Chondrocyte (in vitro differentiated cells): ENCODE results near the gene SNX8. TPM values are rescaled to one million over a fixed set of nuclear protein-coding genes. Genes with fewer than 3 reads are reported as not detected.

Experiments
- DNase-seq: peaks from one replicate; pipeline ENCODE4 v3.0.0; 2021; ENCODE audit warnings: mixed read lengths, low spot score
- H3K27ac Mint-ChIP-seq: one replicate; pipeline ENCODE4 v1.8.0; 2021; ENCODE audit warnings: mild to moderate bottlenecking, moderate library complexity, mixed read lengths; ENCODE audit not compliant: unreplicated experiment
- H3K27me3 Mint-ChIP-seq: 2 replicates; pipeline ENCODE4 v1.8.0; 2021; ENCODE audit warnings: low read depth, mixed read lengths
- H3K36me3 Mint-ChIP-seq: 2 replicates; pipeline ENCODE4 v1.8.0; 2021; ENCODE audit warnings: low read depth, mixed read lengths
- H3K4me1 Mint-ChIP-seq: 2 replicates; pipeline ENCODE4 v1.8.0; 2021; ENCODE audit warnings: low read depth, mild to moderate bottlenecking, mixed read lengths
- H3K4me3 Mint-ChIP-seq: one replicate; pipeline ENCODE4 v1.8.0; 2021; ENCODE audit warnings: mild to moderate bottlenecking, moderate library complexity, mixed read lengths; ENCODE audit not compliant: unreplicated experiment
- H3K9me3 Mint-ChIP-seq: 2 replicates; pipeline ENCODE4 v1.8.0; 2021; ENCODE audit warnings: low read depth, mixed read lengths
- total RNA-seq: library from RNA; stranded (reverse); gene quantifications from 3 replicates; pipeline ENCODE4 v1.2.1, GENCODE V29; 2021
- TF ChIP-seq, protein P1 (sequence below): fragments of 200-600 bp; sonication (generic); IDR thresholded peaks from 2 replicates; pipeline ENCODE4 v1.5.0; 2021; ENCODE audit warnings: antibody characterized with exemption, mild to moderate bottlenecking, moderate library complexity

Gene SNX8
- total RNA-seq, 1 donor from 2014 or later: 45.4 TPM

DNA sequence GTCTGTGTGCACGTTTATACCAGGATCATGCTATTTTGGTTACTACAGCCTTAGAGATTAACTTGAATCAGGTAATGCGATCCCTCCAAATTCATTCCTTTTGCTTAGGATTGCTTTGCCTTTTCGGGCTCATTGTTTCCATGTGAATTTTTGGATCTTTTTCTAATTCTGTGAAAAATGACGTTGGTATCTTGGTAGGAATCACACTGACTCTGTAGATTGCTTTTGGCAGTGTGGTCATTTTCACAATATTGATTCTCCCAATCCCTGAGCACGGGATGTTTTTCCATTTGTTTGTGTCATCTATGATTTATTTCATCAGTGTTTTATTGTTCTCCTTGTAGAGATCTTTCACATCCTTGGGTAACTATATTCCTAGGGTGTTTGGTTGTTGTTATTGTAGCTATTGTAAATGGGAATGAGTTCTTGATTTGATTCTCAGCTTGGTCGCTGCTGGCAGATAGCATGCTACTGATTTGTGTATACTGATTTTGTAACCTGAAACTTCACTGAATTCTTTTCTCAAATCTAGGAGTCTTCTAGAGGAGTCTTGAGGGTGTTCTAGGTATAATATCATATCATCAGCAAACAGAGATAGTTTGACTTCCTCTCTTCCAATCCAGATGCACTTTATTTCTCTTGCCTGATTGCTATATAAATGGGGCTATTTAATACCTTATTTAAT, 18.2 kb downstream of the SNX8 start:
- Mint-ChIP-seq H3K4me1 (peaks cover 27% of the 10 kb centered on the region), H3K36me3 (no peaks in the 10 kb centered on the region), H3K27me3 (no peaks in the 10 kb centered on the region), H3K4me3 (no peak overlapping the region), H3K9me3 (no peaks in the 10 kb centered on the region), H3K27ac (no peak overlapping the region)
- no peak for DNase-seq
- TF ChIP-seq, protein P1, sequence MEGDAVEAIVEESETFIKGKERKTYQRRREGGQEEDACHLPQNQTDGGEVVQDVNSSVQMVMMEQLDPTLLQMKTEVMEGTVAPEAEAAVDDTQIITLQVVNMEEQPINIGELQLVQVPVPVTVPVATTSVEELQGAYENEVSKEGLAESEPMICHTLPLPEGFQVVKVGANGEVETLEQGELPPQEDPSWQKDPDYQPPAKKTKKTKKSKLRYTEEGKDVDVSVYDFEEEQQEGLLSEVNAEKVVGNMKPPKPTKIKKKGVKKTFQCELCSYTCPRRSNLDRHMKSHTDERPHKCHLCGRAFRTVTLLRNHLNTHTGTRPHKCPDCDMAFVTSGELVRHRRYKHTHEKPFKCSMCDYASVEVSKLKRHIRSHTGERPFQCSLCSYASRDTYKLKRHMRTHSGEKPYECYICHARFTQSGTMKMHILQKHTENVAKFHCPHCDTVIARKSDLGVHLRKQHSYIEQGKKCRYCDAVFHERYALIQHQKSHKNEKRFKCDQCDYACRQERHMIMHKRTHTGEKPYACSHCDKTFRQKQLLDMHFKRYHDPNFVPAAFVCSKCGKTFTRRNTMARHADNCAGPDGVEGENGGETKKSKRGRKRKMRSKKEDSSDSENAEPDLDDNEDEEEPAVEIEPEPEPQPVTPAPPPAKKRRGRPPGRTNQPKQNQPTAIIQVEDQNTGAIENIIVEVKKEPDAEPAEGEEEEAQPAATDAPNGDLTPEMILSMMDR: no peak

DNA sequence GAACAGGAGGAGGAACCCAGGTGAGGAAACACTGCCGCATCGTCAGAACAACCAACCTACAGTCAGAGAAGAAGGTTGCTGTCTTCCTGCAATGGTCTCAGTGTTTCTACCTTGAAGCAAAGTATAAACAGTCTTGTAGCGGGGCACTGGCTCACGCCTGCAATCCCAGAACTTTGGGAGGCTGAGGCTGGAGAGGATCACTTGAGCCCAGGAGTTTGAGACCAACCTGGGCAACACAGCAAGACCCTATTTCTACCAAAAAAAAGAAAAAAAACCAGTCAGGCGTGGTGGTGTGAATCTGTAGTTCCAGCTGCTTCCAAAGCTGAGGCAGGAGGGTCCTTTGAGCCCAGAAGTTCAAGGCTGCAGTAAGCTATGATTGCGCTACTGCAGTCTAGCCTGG, 23.4 kb downstream of the SNX8 start:
- no peaks in the 10 kb centered on the region for H3K9me3 Mint-ChIP-seq

DNA sequence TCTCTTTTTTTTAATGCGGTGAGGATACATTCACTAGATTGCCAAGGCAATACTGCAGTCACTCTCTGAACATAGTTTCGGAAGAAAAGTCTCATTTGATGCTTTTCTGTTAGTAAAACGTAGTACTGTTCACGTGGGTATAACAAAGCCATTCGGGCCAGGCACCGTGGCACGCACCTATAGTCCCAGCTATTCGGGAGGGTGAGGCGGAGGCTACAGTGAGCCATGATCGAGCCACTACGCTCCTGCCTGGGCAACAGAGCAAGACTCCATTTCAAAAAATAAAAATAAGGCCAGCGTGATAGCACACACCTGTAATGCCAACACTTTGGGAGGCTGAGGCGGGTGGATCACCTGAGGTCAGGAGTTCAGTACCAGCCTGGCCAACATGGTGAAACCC, 24.6 kb downstream of the SNX8 start:
- Mint-ChIP-seq H3K9me3 (no peaks in the 10 kb centered on the region), H3K4me1 (no peaks in the 10 kb centered on the region), H3K36me3 (peaks cover 1% of the 10 kb centered on the region), H3K27ac (no peak overlapping the region), H3K4me3 (no peak overlapping the region), H3K27me3 (no peaks in the 10 kb centered on the region)
- DNase-seq: peak; percentile 27
- TF ChIP-seq, protein P1: no peak

More for the DNA sequence above, 23.4 kb downstream of the SNX8 start:
- DNase-seq: no peak
- TF ChIP-seq, protein P1: no peak
- Mint-ChIP-seq H3K27ac (no peak overlapping the region), H3K4me3 (no peak overlapping the region), H3K27me3 (no peaks in the 10 kb centered on the region), H3K36me3 (peaks cover 1% of the 10 kb centered on the region), H3K4me1 (peaks cover under 1% of the 10 kb centered on the region)

DNA sequence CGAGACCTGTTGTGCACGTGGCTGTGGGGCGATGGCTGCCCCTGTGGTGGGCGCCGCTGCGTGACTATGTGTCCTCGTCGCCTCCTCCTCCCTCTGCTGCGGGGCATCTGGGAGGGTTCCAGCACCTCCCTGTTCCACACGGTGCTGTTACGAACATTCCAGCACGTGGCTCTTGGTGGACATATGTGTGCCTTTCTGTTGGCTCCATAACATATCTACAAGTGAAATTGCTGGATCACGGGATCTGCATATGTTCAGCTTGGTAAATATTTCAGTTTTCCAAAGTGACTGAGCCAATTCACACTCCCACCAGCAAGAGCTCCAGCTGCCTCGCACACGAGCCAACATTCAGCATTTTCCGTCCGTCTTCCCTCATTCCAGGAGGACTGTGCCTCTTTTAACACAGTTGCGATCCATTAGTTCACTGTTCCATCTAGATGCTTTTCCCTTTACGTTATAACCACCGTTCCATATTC, 25.1 kb downstream of the SNX8 start:
- Mint-ChIP-seq H3K9me3 (no peaks in the 10 kb centered on the region), H3K4me3 (no peak overlapping the region), H3K36me3 (peaks cover 1% of the 10 kb centered on the region), H3K27ac (no peak overlapping the region), H3K27me3 (no peaks in the 10 kb centered on the region), H3K4me1 (no peaks in the 10 kb centered on the region)
- no peak for DNase-seq
- TF ChIP-seq, protein P1: no peak

DNA sequence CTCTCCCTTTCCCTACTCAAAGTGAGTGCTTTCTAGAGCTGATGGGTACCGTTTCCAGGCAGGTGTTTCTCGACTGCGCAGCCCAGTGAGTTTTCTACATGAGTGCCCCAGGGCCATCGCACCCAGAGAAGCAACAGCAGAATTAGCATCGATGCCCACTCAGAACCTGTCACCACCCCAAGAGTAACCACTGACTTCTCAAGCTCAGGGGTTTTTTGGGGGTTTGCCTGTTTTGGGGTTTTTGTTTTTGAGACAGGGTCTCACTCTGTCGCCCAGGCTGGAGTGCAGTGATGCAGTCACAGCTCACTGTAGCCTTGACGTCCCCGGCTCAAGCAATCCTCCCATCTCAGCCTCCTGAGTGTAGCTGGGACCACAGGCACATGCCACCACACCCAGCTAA, 25.7 kb downstream of the SNX8 start:
- DNase-seq: no peak
- H3K4me3 Mint-ChIP-seq: no peak overlapping the region
- no peaks in the 10 kb centered on the region for H3K27me3 Mint-ChIP-seq
- H3K4me1 Mint-ChIP-seq: no peaks in the 10 kb centered on the region
- TF ChIP-seq, protein P1: no peak
- no peak overlapping the region for H3K27ac Mint-ChIP-seq
- no peaks in the 10 kb centered on the region for H3K9me3 Mint-ChIP-seq
- peaks cover 1% of the 10 kb centered on the region for H3K36me3 Mint-ChIP-seq
